Activated T-helper 2 cell treated with anti-CD3 and anti-CD28 coated beads, Interferon-gamma antibody, Interleukin-2, Interleukin-4, amounts not matched to agents 10 μg/mL and 5 μg/mL and 100 μg/mL, durations not matched to agents 14 hours and 24 hours and 36 hours (primary cell): ENCODE results near the gene ERMAP. TPM values are rescaled to one million over a fixed set of nuclear protein-coding genes. Genes with fewer than 3 reads are reported as not detected.
"Not testable (repeated sequence)": the region's sequence is repeated elsewhere in the genome, so short reads cannot be mapped to it uniquely, and the experiment has no call there.

ENCODE experiments used
- DNase-seq: peaks from one replicate; pipeline ENCODE4 v3.0.0; 2021; ENCODE audit warnings: low spot score
- H3K27ac Mint-ChIP-seq: one replicate; pipeline ENCODE4 v1.8.0; 2021; ENCODE audit warnings: mixed read lengths
- H3K27me3 Mint-ChIP-seq: one replicate; pipeline ENCODE4 v1.8.0; 2021; ENCODE audit warnings: low read depth, mixed read lengths
- H3K36me3 Mint-ChIP-seq: one replicate; pipeline ENCODE4 v1.8.0; 2021; ENCODE audit warnings: low read depth, mixed read lengths
- H3K4me1 Mint-ChIP-seq: one replicate; pipeline ENCODE4 v1.8.0; 2021; ENCODE audit warnings: low read depth, mixed read lengths
- H3K4me3 Mint-ChIP-seq: one replicate; pipeline ENCODE4 v1.8.0; 2021; ENCODE audit warnings: low read depth, mild to moderate bottlenecking, moderate library complexity, mixed read lengths
- H3K9me3 Mint-ChIP-seq: one replicate; pipeline ENCODE4 v1.8.0; 2021; ENCODE audit warnings: mixed read lengths
- intact Hi-C: fragments of 100-400 bp; cut with micrococcal nuclease; formaldehyde crosslinking; loops from one replicate; pipeline ENCODE4 v1.15.1; 2023
- total RNA-seq: library from RNA; stranded (reverse); gene quantifications from 2 replicates; pipeline ENCODE4 v1.2.3, GENCODE V29; 2022

Gene ERMAP
- total RNA-seq, 1 donor from 2014 or later, result 3.1 TPM

DNA sequence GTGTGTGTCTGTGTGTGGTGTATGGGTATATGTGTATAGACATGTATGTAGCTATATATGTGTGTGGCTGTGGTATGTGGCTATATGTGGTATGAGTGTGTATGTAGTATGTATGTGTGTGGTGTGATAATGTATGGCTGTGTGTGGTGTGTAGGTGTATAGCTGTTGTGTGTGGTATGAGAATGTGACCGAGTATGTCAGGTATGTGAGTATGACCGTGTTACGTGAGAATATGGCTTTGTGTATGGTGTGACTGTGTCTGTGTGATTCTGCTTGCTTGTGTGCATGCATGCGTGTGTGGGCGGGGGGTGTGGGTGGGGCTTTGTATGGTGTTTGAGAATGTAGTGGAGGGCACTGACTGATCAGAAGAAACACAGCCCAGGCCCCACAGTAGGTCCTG, 33.0 kb downstream of the ERMAP start:
- Mint-ChIP-seq H3K9me3 (no peaks in the 10 kb centered on the region), H3K27me3 (no peaks in the 10 kb centered on the region), H3K4me3 (no peak overlapping the region), H3K4me1 (peaks cover 28% of the 10 kb centered on the region), H3K27ac (no peak overlapping the region), H3K36me3 (peaks cover 50% of the 10 kb centered on the region)
- intact Hi-C loops, result loop anchor here (5.0 kb wide), 3 partner anchors 72 to 193 kb away; partner anchors contain the start of genes C1orf50, P3H1 and PPIH
- no peak for DNase-seq

DNA sequence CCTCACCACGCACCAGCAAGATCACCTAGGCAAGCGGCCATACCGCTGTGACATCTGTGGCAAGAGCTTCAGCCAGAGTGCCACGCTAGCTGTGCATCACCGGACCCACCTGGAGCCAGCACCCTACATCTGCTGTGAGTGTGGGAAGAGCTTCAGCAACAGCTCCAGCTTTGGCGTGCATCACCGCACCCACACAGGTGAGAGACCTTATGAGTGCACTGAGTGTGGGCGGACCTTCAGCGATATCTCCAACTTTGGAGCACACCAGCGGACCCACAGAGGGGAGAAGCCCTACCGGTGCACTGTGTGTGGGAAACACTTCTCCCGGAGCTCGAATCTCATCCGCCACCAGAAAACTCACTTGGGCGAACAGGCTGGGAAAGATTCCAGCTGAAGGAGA, 34.5 kb downstream of the ERMAP start:
- H3K4me1 Mint-ChIP-seq, result peaks cover 23% of the 10 kb centered on the region
- no peak overlapping the region for H3K27ac Mint-ChIP-seq
- peaks cover 5% of the 10 kb centered on the region for H3K9me3 Mint-ChIP-seq

DNA sequence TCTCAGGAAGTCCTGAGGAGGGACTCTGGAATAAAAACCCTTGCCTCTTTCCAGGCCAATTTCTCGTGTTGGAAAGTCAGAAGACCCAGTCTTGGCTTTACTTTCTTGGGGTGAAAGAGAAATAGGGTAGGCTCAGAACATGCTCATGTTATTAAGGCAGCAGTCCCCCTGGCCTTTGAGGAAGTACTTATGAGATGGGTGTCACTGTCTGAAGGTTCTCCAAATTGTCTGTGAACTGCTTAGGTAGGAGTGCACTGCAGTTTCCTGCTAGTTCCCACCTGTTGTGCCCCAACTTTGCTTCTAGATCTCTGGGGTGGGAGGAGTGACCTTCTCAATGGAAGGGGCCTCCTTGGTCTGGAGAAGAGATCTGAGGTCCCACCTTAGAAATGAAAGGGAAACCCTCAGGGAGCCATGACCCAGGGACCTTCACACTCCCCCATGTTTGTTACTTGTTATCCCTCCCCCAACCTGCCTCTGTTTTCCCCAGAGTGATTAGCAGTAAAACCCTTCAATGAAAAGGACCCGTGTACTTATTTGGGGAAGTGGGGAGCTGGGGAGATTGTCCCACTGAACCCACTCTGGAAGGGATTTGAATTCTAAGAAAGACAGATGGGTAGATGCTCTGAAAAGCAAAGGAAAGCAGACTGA, 35.2 kb downstream of the ERMAP start:
- Mint-ChIP-seq H3K27me3 (no peaks in the 10 kb centered on the region), H3K36me3 (peaks cover 57% of the 10 kb centered on the region), H3K4me1 (peaks cover 22% of the 10 kb centered on the region), H3K9me3 (peaks cover 10% of the 10 kb centered on the region), H3K4me3 (no peak overlapping the region), H3K27ac (no peak overlapping the region)
- intact Hi-C loops, result no loop called here
- DNase-seq, result no peak

More for the DNA sequence above, 34.5 kb downstream of the ERMAP start:
- no peak for DNase-seq
- H3K36me3 Mint-ChIP-seq, result peaks cover 53% of the 10 kb centered on the region
- intact Hi-C loops, result no loop called here
- H3K4me3 Mint-ChIP-seq, result no peak overlapping the region
- H3K27me3 Mint-ChIP-seq, result no peaks in the 10 kb centered on the region

DNA sequence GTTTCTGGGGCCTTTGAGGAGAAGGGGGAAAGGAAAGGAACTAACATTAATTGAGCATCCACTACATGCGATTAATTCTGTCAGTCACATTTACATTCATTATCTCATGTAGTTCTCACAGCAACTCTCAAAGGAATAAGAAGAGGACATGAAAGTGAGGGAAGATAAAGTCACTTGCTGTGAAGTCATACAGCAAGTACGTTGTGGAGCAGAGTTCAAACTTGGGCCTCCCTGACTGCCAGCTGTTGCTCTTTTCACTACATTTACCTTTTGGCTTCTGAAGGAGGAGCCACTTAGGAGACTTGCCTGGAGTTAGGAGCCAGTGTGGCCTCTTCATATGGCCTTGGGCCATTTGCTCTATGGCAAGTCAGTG, 35.7 kb downstream of the ERMAP start:
- DNase-seq, result no peak
- Mint-ChIP-seq H3K36me3 (peaks cover 62% of the 10 kb centered on the region), H3K4me1 (peaks cover 17% of the 10 kb centered on the region), H3K27me3 (no peaks in the 10 kb centered on the region), H3K4me3 (no peak overlapping the region), H3K27ac (no peak overlapping the region), H3K9me3 (peaks cover 15% of the 10 kb centered on the region)
- intact Hi-C loops, result no loop called here

DNA sequence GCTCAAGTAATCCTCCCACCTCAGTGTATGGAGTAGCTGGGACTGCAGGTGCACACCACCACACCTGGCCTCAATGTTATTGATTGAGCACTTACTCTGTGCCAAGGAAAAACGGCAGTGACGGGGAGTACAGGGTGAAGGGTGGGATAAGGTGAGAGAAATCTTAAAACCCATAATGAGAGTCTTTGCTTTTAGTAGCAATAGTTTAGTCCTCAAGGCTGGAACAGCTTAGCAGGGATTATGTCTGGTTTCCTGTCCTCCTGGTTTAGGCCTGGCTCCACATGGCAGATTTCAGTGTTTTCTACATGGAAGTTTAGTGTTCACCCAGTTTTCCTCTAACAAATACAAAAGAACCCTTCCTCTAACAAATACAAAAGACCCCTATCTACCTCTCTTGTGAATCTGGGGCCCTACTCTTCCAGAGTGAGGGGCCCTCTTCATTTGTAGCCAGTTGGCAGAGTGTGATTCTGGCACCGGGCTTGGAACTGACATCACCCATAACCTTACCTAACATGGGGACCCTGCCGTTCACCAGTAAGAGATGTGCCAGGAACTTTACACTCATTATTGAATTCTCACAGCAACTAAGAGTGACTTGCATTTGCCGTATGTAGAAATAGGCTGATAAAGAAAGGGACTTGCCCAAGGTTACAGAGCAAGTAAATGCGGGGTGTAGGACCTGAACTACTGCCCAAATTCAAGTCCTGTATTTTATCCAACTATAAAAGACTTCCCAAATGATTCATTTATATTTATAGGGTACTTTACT, 36.4 kb downstream of the ERMAP start:
- intact Hi-C loops, result no loop called here

DNA sequence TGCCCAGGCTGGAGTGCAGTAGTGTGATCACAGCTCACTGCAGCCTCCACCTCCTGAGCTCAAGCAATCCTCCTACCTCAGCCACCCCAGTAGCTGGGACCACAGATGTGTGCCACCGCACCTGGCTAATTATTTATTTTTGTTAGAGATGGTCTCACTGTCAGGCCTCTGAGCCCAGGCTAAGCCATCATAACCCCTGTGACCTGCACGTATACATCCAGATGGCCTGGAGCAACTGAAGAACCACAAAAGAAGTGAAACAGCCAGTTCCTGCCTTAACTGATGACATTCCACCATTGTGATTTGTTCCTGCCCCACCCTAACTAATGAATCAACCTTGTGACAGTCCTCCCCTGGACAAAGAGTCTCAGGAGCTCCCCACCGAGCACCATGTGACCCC, 39.6 kb downstream of the ERMAP start:
- intact Hi-C loops, DNase-seq, H3K27ac Mint-ChIP-seq, H3K4me3 Mint-ChIP-seq, H3K27me3 Mint-ChIP-seq, H3K4me1 Mint-ChIP-seq: not testable (repeated sequence)
- Mint-ChIP-seq H3K36me3 (peaks cover 40% of the 10 kb centered on the region), H3K9me3 (peaks cover 47% of the 10 kb centered on the region)

More for the DNA sequence above, 36.4 kb downstream of the ERMAP start:
- Mint-ChIP-seq H3K9me3 (peaks cover 22% of the 10 kb centered on the region), H3K27ac (no peak overlapping the region), H3K27me3 (no peaks in the 10 kb centered on the region), H3K36me3 (peaks cover 68% of the 10 kb centered on the region), H3K4me3 (no peak overlapping the region), H3K4me1 (peaks cover 11% of the 10 kb centered on the region)
- DNase-seq, result no peak

DNA sequence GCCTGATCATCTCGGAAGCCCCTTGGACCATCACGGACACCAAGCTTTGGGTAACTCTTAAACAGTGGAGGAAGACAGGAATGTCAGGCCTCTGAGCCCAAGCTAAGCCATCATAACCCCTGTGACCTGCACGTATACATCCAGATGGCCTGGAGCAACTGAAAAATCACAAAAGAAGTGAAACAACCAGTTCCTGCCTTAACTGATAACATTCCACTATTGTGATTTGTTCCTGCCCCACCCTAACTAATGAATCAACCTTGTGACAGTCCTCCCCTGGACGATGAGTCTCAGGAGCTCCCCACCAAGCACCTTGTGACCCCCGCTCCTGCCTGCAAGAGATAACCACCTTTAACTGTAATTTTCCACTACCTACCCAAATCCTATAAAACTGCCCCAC, 42.4 kb downstream of the ERMAP start:
- intact Hi-C loops, H3K4me3 Mint-ChIP-seq, H3K27ac Mint-ChIP-seq, H3K4me1 Mint-ChIP-seq, H3K27me3 Mint-ChIP-seq, DNase-seq: not testable (repeated sequence)
- Mint-ChIP-seq H3K36me3 (peaks cover 20% of the 10 kb centered on the region), H3K9me3 (peaks cover 47% of the 10 kb centered on the region)

DNA sequence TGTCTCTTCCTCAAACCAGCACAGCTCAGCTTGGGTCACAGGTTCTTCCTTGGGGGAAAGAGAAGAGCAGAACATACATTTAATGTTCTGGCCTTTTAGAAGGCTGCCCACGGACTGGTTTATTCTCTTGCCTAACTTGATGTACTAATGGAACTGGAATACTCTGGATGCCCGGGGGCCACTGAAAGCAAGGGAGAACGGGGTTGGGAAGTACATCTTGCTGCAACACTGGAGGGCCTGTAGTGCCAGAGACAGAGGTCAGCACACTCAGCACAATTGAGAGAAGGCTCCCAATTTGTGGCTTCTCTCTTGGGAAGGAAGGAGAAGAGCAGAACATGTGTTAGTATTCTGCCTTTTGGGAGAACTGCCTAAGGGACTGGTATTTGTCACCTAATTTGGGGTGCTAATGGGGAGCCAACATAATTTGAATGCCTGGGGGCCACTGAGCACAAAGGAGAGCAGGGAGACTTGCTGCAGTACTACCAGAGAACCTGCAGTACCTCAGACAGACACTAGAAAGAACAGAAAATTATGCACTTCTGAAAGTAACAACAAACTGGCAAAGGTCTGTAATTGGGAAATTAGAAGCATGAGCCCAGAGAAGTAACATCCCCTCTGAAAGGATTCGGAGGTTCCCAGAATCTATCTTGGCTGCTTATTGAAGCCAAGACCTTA, 43.6 kb downstream of the ERMAP start:
- no peak for DNase-seq
- Mint-ChIP-seq H3K27me3 (peaks cover 12% of the 10 kb centered on the region), H3K4me1 (no peaks in the 10 kb centered on the region), H3K36me3 (peaks cover 16% of the 10 kb centered on the region), H3K4me3 (no peak overlapping the region), H3K9me3 (peaks cover 47% of the 10 kb centered on the region), H3K27ac (no peak overlapping the region)
- intact Hi-C loops, result no loop called here

DNA sequence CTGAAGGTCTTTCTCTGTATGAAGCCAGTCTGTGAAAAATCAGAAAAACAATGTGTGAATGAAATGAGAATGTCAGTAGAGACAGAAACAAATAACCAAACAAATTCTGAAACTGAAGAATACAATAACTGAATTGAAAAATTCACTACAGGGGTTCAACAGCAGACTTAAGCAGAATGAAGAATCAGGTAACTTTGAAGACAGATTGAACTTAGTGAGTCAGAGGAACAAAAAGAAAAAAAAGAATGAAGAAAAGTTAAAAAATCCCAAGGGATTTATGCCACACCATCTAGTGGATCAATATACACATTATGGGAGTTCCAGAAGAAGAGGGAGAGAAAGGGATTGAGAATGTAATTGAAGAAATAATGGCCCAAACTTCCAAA, 44.1 kb downstream of the ERMAP start:
- peaks cover 16% of the 10 kb centered on the region for H3K36me3 Mint-ChIP-seq
- peaks cover 42% of the 10 kb centered on the region for H3K9me3 Mint-ChIP-seq
- H3K4me1 Mint-ChIP-seq, result no peaks in the 10 kb centered on the region
- no peak overlapping the region for H3K27ac Mint-ChIP-seq
- intact Hi-C loops, result no loop called here
- no peak overlapping the region for H3K4me3 Mint-ChIP-seq
- H3K27me3 Mint-ChIP-seq, result peaks cover 12% of the 10 kb centered on the region
- DNase-seq, result no peak

DNA sequence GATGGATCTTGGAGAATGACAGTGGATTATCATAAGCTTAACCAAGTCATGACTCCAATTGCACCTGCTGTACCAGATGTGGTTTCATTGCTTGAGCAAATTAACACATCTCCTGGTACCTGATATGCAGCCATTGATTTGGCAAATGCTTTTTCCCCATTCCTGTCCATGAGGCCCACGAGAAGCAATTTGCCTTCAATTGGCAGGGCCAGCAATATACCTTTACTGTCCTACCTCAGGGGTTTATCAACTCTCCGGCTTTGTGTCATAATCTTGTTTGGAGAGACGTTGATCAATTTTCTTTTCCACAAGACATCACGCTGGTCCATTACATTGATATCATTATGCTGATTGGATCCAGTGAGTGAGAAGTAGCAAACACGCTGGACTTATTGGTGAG, 49.6 kb downstream of the ERMAP start:
- H3K4me3 Mint-ChIP-seq, result no peak overlapping the region
- no peaks in the 10 kb centered on the region for H3K36me3 Mint-ChIP-seq
- no peak overlapping the region for H3K27ac Mint-ChIP-seq
- H3K27me3 Mint-ChIP-seq, result peaks cover 17% of the 10 kb centered on the region
- intact Hi-C loops, result no loop called here
- H3K4me1 Mint-ChIP-seq, result no peaks in the 10 kb centered on the region
- no peak for DNase-seq
- H3K9me3 Mint-ChIP-seq, result no peaks in the 10 kb centered on the region

DNA sequence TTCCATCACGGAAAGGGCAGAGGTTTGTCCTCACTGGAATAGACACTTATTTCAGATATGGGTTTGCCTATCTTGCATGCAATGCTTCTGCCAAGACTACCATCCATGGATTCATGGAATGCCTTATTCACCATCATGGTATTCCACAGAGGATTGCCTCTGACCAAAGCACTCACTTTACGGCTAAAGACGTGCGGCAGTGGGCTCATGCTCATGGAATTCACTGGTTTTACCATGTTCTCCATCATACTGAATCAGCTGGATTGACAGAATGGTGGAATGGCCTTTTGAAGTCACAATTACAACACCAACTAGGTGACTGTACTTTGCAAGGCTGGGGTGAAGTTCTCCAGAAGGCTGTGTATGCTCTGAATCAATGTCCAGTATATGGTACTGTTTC, 51.5 kb downstream of the ERMAP start:
- H3K4me1 Mint-ChIP-seq, H3K9me3 Mint-ChIP-seq, H3K4me3 Mint-ChIP-seq, H3K36me3 Mint-ChIP-seq, H3K27ac Mint-ChIP-seq, DNase-seq, intact Hi-C loops: not testable (repeated sequence)
- peaks cover 17% of the 10 kb centered on the region for H3K27me3 Mint-ChIP-seq

DNA sequence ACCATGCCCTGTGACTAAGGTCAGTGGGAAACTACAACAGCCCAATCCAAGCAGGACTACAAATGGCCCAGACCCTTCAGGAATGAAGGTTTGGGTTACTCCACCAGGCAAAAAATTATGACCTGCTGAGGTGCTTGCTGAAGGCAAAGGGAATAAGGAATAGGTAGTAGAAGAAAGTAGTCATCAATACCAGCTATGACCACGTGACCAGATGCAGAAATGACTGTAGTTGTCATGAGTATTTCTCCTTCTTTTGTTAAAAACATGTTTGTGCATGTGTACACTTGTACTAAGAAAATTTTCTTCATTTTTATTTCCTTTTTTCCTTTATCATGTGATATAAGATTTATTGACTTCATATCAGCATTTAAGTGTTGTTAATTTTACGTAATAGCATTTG, 52.3 kb downstream of the ERMAP start:
- intact Hi-C loops, H3K4me3 Mint-ChIP-seq, H3K4me1 Mint-ChIP-seq, DNase-seq, H3K36me3 Mint-ChIP-seq, H3K27ac Mint-ChIP-seq: not testable (repeated sequence)
- peaks cover 18% of the 10 kb centered on the region for H3K27me3 Mint-ChIP-seq
- peaks cover 14% of the 10 kb centered on the region for H3K9me3 Mint-ChIP-seq

DNA sequence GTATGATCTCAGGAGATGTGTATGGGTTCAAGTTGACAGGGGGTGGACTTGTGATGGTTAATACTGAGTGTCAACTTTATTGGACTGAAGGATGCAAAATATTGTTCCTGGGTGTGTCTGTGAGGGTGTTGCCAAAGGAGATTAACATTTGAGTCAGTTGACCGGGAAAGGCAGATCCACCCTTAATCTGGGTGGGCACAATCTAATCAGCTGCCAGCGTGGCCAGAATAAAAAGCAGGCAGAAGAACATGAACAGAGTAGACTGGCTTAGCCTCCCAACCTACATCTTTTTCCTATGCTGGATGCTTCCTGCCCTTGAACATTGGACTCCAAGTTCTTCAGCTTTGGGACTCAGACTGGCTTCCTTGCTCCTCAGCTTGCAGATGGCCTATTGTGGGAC, 52.8 kb downstream of the ERMAP start:
- H3K9me3 Mint-ChIP-seq, result peaks cover 14% of the 10 kb centered on the region
- H3K4me3 Mint-ChIP-seq, H3K36me3 Mint-ChIP-seq, DNase-seq, intact Hi-C loops, H3K27ac Mint-ChIP-seq, H3K4me1 Mint-ChIP-seq: not testable (repeated sequence)
- H3K27me3 Mint-ChIP-seq, result peaks cover 18% of the 10 kb centered on the region
